ENCODE results near the gene LGALS7.

Gene LGALS7

GRCh38 chr19:38725469-38726283, 47.6 kb downstream of the LGALS7 start:
- DNase-seq (ENCODE audit: low read depth): no peak
- no peak for TF ChIP-seq CTCF (conservative IDR thresholded peaks at IDR 0.05; ENCODE audit: low read depth, low read length)
- no peak overlapping the region for H3K4me3 ChIP-seq (ENCODE audit: low read length)

- no peak for DNase-seq (ENCODE audit: low read depth)
- no peak overlapping the region for H3K4me3 ChIP-seq (ENCODE audit: low read length)
- no peak for TF ChIP-seq CTCF (conservative IDR thresholded peaks at IDR 0.05; ENCODE audit: low read depth, low read length)
These were observed 49.1 kb downstream of the LGALS7 start for GRCh38 chr19:38723990-38724854.

- no peak for TF ChIP-seq CTCF (conservative IDR thresholded peaks at IDR 0.05; ENCODE audit: low read depth, low read length)
- DNase-seq (ENCODE audit: low read depth): no peak
- H3K4me3 ChIP-seq (ENCODE audit: low read length): no peak overlapping the region
These were observed 49.7 kb downstream of the LGALS7 start for GRCh38 chr19:38723606-38723965.

- no peak for DNase-seq (ENCODE audit: low read depth)
- no peak overlapping the region for H3K4me3 ChIP-seq (ENCODE audit: low read length)
- TF ChIP-seq CTCF (conservative IDR thresholded peaks at IDR 0.05; ENCODE audit: low read depth, low read length): no peak
These were observed 50.2 kb downstream of the LGALS7 start for GRCh38 chr19:38722947-38723605.

GRCh38 chr19:38721979-38722773, 51.1 kb downstream of the LGALS7 start:
- no peak overlapping the region for H3K4me3 ChIP-seq (ENCODE audit: low read length)
- no peak for TF ChIP-seq CTCF (conservative IDR thresholded peaks at IDR 0.05; ENCODE audit: low read depth, low read length)
- no peak for DNase-seq (ENCODE audit: low read depth)

- no peak overlapping the region for H3K4me3 ChIP-seq (ENCODE audit: low read length)
- no peak for TF ChIP-seq CTCF (conservative IDR thresholded peaks at IDR 0.05; ENCODE audit: low read depth, low read length)
- DNase-seq (ENCODE audit: low read depth): no peak
These were observed 51.8 kb downstream of the LGALS7 start for GRCh38 chr19:38721496-38721895.
